ENCODE measurements around the gene CA5B. TPM values are rescaled to one million over a fixed set of nuclear protein-coding genes. Genes with fewer than 3 reads are reported as not detected.

The CA5B gene
- total RNA-seq, 1 experiment from 2014 or later = 8.3 TPM

- no peak overlapping the region for H3T11ph ChIP-seq (ENCODE audit: low read length)
- peaks cover 0 to 5% (median 0%) of the 10 kb centered on the region in 3 experiments; a peak in 2 of 7 replicates for H3K36me3 Mint-ChIP-seq (ENCODE audit: insufficient read depth in 1 of 3, low read depth in 3 of 3)
- no peak overlapping the region for H2AK5ac ChIP-seq (ENCODE audit: insufficient read length, low read length)
- TF ChIP-seq, protein P1, sequence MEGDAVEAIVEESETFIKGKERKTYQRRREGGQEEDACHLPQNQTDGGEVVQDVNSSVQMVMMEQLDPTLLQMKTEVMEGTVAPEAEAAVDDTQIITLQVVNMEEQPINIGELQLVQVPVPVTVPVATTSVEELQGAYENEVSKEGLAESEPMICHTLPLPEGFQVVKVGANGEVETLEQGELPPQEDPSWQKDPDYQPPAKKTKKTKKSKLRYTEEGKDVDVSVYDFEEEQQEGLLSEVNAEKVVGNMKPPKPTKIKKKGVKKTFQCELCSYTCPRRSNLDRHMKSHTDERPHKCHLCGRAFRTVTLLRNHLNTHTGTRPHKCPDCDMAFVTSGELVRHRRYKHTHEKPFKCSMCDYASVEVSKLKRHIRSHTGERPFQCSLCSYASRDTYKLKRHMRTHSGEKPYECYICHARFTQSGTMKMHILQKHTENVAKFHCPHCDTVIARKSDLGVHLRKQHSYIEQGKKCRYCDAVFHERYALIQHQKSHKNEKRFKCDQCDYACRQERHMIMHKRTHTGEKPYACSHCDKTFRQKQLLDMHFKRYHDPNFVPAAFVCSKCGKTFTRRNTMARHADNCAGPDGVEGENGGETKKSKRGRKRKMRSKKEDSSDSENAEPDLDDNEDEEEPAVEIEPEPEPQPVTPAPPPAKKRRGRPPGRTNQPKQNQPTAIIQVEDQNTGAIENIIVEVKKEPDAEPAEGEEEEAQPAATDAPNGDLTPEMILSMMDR (conservative IDR thresholded peaks at IDR 0.05) = no peak
- H4K8ac ChIP-seq (replicated peaks; ENCODE audit: insufficient read length, low read depth, low read length) = no peak overlapping the region
- H3K4me2 ChIP-seq (ENCODE audit: insufficient read depth, insufficient read length, low read length) = no peak overlapping the region
- no peak overlapping the region for H3K4ac ChIP-seq (ENCODE audit: low read depth, low read length)
- H3K4me1 Mint-ChIP-seq = peaks cover 4 to 6% of the 10 kb centered on the region in 2 experiments
- H2BK20ac ChIP-seq (ENCODE audit: low read depth, low read length, poor library complexity, severe bottlenecking) = no peak overlapping the region
- no peak overlapping the region for H2BK120ac ChIP-seq (ENCODE audit: low read depth, low read length, poor library complexity, severe bottlenecking)
- no peak for DNase-seq
- H3K4me1 ChIP-seq (ENCODE audit: insufficient read depth, low read length) = peaks cover 2% of the 10 kb centered on the region; the same call in 1 of the 2 replicates
- H2BK5ac ChIP-seq (ENCODE audit: insufficient read length, low read length) = no peak overlapping the region
- H2BK15ac ChIP-seq (ENCODE audit: low read depth, low read length) = no peak overlapping the region
- WGBS (ENCODE audit: extremely low coverage, insufficient read length, low lambda C conversion rate) = no CpG with 5 or more reads among the region's 3 CpGs
- H4K5ac ChIP-seq (ENCODE audit: insufficient read length, low read depth, low read length) = no peak overlapping the region
- H2AFZ ChIP-seq (ENCODE audit: low read length) = no peak overlapping the region
- H3K79me2 ChIP-seq (ENCODE audit: insufficient read depth, low read length) = no peaks in the 10 kb centered on the region
- no peak overlapping the region for H3K27ac ChIP-seq (ENCODE audit: insufficient read length, low read depth, low read length)
- H3K27me3 ChIP-seq (ENCODE audit: insufficient read depth, low read length) = no peaks in the 10 kb centered on the region
- no peak overlapping the region for H3K9ac ChIP-seq (ENCODE audit: extremely low read depth, insufficient read length, low read length)
- no peaks in the 10 kb centered on the region for H3K9me3 ChIP-seq (ENCODE audit: control insufficient read depth, low read depth, low read length)
- H3K18ac ChIP-seq (ENCODE audit: insufficient read length, low read depth, low read length) = no peak overlapping the region
- no peak overlapping the region for H4K91ac ChIP-seq (ENCODE audit: insufficient read length, low read depth, low read length)
- H2BK12ac ChIP-seq (ENCODE audit: insufficient read length, low read depth, low read length) = no peak overlapping the region
- H4K20me1 ChIP-seq (ENCODE audit: control insufficient read depth, insufficient read depth, insufficient read length) = no peaks in the 10 kb centered on the region
- no peaks in the 10 kb centered on the region for H3K27me3 Mint-ChIP-seq (ENCODE audit: low read depth)
- no peaks in the 10 kb centered on the region for H3K79me1 ChIP-seq (ENCODE audit: insufficient read depth, low read depth, low read length, poor library complexity, severe bottlenecking)
- peaks cover under 1 to 3% of the 10 kb centered on the region in 2 experiments; a peak in 2 of 5 replicates for H3K9me3 Mint-ChIP-seq
- no peak overlapping the region for H3K27ac Mint-ChIP-seq
- no peak overlapping the region for H3K14ac ChIP-seq (ENCODE audit: insufficient read depth, low read length)
- no peak overlapping the region for H3K23ac ChIP-seq (ENCODE audit: insufficient read length, low read depth, low read length)
- no peak overlapping the region for H3K56ac ChIP-seq (ENCODE audit: insufficient read length, low read depth, low read length)
- H3K23me2 ChIP-seq (ENCODE audit: insufficient read length, low read depth, low read length, poor library complexity, severe bottlenecking) = no peaks in the 10 kb centered on the region
- no peak overlapping the region for H3K4me3 Mint-ChIP-seq
Measured at GRCh38 chrX:15723887-15724517, 14.1 kb upstream of the CA5B start.

Measured in H9 (cell line).